Activated CD8-positive, alpha-beta memory T cell treated with anti-CD3 and anti-CD28 coated beads for 1 hour (primary cell): ENCODE measurements around the gene SNN.

Experiments used
- DNase-seq, 2 donors: peaks; one replicate each; pipeline ENCODE4 v3.0.0-alpha.2; 2020; ENCODE audit warnings: low read depth in 1 of 2; ENCODE audit errors: extremely low read depth in 1 of 2

SNN gene

GRCh38 chr16:11677959-11678881, 10.0 kb downstream of the SNN start:
- no peak for DNase-seq

- DNase-seq = no peak
Measured at GRCh38 chr16:11679250-11679649, 11.0 kb downstream of the SNN start.

- DNase-seq = no peak
Measured at GRCh38 chr16:11679941-11680911, 12.0 kb downstream of the SNN start.

GRCh38 chr16:11681556-11681955, 13.3 kb downstream of the SNN start:
- no peak for DNase-seq

GRCh38 chr16:11681976-11682654, 13.9 kb downstream of the SNN start:
- DNase-seq = no peak

GRCh38 chr16:11682655-11683096, 14.4 kb downstream of the SNN start:
- no peak for DNase-seq

GRCh38 chr16:11683145-11683544, 14.9 kb downstream of the SNN start:
- no peak for DNase-seq

- DNase-seq = no peak
Measured at GRCh38 chr16:11684231-11685025, 16.2 kb downstream of the SNN start.

GRCh38 chr16:11685844-11686618, 17.8 kb downstream of the SNN start:
- DNase-seq = no peak

- DNase-seq = no peak
Measured at GRCh38 chr16:11686713-11687380, 18.6 kb downstream of the SNN start.

GRCh38 chr16:11687601-11688519, 19.6 kb downstream of the SNN start:
- no peak for DNase-seq

GRCh38 chr16:11688520-11688886, 20.2 kb downstream of the SNN start:
- DNase-seq = no peak

GRCh38 chr16:11689031-11689840, 21.0 kb downstream of the SNN start:
- no peak for DNase-seq

GRCh38 chr16:11691235-11691634, 23.0 kb downstream of the SNN start:
- DNase-seq = no peak

- DNase-seq = no peak
Measured at GRCh38 chr16:11691771-11692170, 23.5 kb downstream of the SNN start.

- no peak for DNase-seq
Measured at GRCh38 chr16:11692171-11692570, 23.9 kb downstream of the SNN start.

GRCh38 chr16:11692651-11693050, 24.4 kb downstream of the SNN start:
- no peak for DNase-seq
